ENCODE measurements around the gene PTPN14. TPM values are rescaled to one million over a fixed set of nuclear protein-coding genes. Genes with fewer than 3 reads are reported as not detected.

The PTPN14 gene
- total RNA-seq, 1 experiment from 2014 or later = 37.5 TPM

DNA sequence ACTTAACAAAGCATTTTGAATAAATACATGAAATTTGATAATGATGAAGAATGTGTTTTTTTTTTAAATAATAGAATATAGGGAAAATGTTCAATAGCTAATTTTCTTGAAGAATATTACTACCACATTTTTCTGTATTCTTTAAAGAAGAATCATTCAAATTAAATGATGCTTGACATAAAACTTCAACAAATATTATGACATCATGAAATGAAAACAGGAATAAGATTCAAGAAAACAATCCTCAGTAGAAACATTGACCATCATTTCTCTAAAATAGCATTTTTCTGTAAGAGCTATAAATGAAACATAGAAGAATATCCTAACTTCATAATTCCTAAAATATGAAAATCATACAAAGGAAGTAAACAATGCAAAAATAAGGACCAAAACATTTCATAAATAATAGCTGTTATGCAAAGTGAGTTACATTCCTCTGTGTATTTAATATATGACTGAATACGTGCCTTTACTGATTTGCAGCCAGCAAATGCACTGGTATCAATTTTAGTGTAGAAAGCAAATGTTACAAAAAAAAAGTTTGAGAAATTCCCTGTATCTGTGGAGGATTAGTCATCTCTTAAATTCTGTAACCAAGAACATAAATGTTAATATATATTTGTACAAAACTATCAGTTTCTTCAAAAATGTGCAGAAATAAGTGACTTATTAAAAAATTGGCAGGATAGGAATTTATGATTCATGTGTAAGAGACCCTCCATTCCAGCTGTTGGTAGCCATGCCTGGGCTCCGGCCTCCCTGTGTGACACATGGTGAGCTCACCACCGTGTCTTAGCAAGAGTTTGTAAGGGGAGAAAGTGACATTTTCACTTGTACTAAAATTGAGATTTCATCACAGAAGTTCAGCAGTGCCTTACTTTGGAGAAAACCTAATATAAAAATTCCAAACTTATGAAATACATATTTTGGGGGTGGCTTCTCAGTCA lies 15.0 kb upstream of the PTPN14 start:
- peak overlapping the region; percentile 93 for H2AFZ ChIP-seq (ENCODE audit: low read depth, low read length, poor library complexity, severe bottlenecking)
- no peak overlapping the region for H3K27ac ChIP-seq (ENCODE audit: low read depth, low read length)
- no peaks in the 10 kb centered on the region for H3K79me2 ChIP-seq (ENCODE audit: insufficient read depth, low read length)
- no peak for DNase-seq (ENCODE audit: low read depth, low spot score)
- peaks cover 0 to 15% of the 10 kb centered on the region in 2 experiments; a peak in 2 of 4 replicates for H3K4me1 ChIP-seq (ENCODE audit: control insufficient read depth in 1 of 2, insufficient read depth in 2 of 2, low read length in 2 of 2)
- ChIA-PET POLR2A (interaction anchor here (3.5 kb wide), 1 partner anchor 14 kb away, joined by 12 read pairs; the partner anchor contains the start of gene PTPN14), RAD21 (ENCODE audit: low non-redundant PET in 1 of 2, low total read pairs in 2 of 2, uncharacterized antibody in 2 of 2, unreplicated experiment in 2 of 2) (no interaction called here), CTCF (interaction anchor here (0.7 kb wide), 1 partner anchor 234 kb away, joined by 3 read pairs; no protein-coding TSS in a partner anchor)
- H3K27me3 ChIP-seq (ENCODE audit: insufficient read depth, low read length) = no peaks in the 10 kb centered on the region
- no peaks in the 10 kb centered on the region for H3K9me2 ChIP-seq (ENCODE audit: insufficient read depth)
- H3K36me3 ChIP-seq (ENCODE audit: control insufficient read depth in 1 of 2, insufficient read depth in 2 of 2, low read length in 2 of 2) = no peaks in the 10 kb centered on the region
- intact Hi-C loops (cut with micrococcal nuclease) = no loop called here
- no peaks in the 10 kb centered on the region for H3K9me3 ChIP-seq (ENCODE audit: control insufficient read depth in 1 of 2, insufficient read depth in 1 of 2, low read depth in 1 of 2, low read length in 2 of 2)
- H3K9ac ChIP-seq (ENCODE audit: low read length) = no peak overlapping the region
- H4K20me1 ChIP-seq (ENCODE audit: insufficient read depth) = no peaks in the 10 kb centered on the region
- ATAC-seq = peak; percentile 69; the same call in 1 of the 2 replicates
- no peak overlapping the region for H3K4me3 ChIP-seq (replicated peaks in 1 of 2; ENCODE audit: low read depth in 1 of 2, low read length in 2 of 2)
- TF ChIP-seq ATF3 (IDR thresholded peaks at IDR 0.05) = no peak
- no peak for TF ChIP-seq REST (IDR thresholded peaks at IDR 0.05; ENCODE audit: low read depth)
- peak; percentile 22; the same call in 1 of the 2 replicates for TF ChIP-seq SP1 (IDR thresholded peaks at IDR 0.05; ENCODE audit: low read depth)
- peak; percentile 3; the same call in 1 of the 2 replicates for TF ChIP-seq RAD21 (IDR thresholded peaks at IDR 0.05; ENCODE audit: low read depth)
- TF ChIP-seq YY1 (IDR thresholded peaks at IDR 0.05; ENCODE audit: extremely low read depth, insufficient replicate concordance, low read depth, low read length) = peak; percentile 39
- TF ChIP-seq ELF1 (IDR thresholded peaks at IDR 0.05; ENCODE audit: borderline replicate concordance, low read depth) = no peak
- peak; percentile 56 for TF ChIP-seq JUND (IDR thresholded peaks at IDR 0.05)
- peak; percentile 39; the same call in 1 of the 2 replicates for TF ChIP-seq CEBPB (IDR thresholded peaks at IDR 0.05; ENCODE audit: low read depth)
- peak; percentile 80 for TF ChIP-seq FOSL1 (IDR thresholded peaks at IDR 0.05; ENCODE audit: low read depth)
- BruUV-seq (replicated peaks) = no TSS peak
- peak overlapping the region; percentile 35 for H3K4me2 ChIP-seq (ENCODE audit: low read length)
